GM18867 (cell line): Measurements from ENCODE around the gene CIAO3.
"Not testable (repeated sequence)": the region's sequence is repeated elsewhere in the genome, so short reads cannot be mapped to it uniquely, and the experiment has no call there.

Source experiments
- ATAC-seq: cut with Tn5 transposase; IDR thresholded peaks from one replicate; pipeline ENCODE4 v1.9.1; 2021; ENCODE audit warnings: mild to moderate bottlenecking, moderate library complexity; ENCODE audit not compliant: unreplicated experiment

Gene CIAO3

DNA sequence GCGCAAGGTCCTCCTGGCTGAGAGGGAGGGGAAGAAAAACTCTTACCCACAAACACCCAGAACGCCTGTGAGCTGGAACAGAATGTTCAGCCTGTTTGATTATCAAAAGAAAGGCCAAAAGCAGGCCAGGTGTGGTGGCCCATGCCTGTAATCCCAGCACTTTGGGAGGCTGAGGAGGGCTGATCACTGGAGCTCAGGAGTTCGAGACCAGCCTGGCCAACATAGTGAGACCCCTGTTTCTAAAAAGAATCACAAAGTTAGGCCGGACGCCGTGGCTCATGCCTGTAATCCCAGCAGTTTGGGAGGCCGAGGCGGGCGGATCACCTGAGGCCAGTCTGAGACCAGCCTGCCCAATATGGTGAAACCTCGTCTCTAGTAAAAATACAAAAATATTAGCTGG, 35.5 kb upstream of the CIAO3 start:
- not testable (repeated sequence) for ATAC-seq

GRCh38 chr16:775236-775796, 34.5 kb upstream of the CIAO3 start:
- ATAC-seq, result no peak

DNA sequence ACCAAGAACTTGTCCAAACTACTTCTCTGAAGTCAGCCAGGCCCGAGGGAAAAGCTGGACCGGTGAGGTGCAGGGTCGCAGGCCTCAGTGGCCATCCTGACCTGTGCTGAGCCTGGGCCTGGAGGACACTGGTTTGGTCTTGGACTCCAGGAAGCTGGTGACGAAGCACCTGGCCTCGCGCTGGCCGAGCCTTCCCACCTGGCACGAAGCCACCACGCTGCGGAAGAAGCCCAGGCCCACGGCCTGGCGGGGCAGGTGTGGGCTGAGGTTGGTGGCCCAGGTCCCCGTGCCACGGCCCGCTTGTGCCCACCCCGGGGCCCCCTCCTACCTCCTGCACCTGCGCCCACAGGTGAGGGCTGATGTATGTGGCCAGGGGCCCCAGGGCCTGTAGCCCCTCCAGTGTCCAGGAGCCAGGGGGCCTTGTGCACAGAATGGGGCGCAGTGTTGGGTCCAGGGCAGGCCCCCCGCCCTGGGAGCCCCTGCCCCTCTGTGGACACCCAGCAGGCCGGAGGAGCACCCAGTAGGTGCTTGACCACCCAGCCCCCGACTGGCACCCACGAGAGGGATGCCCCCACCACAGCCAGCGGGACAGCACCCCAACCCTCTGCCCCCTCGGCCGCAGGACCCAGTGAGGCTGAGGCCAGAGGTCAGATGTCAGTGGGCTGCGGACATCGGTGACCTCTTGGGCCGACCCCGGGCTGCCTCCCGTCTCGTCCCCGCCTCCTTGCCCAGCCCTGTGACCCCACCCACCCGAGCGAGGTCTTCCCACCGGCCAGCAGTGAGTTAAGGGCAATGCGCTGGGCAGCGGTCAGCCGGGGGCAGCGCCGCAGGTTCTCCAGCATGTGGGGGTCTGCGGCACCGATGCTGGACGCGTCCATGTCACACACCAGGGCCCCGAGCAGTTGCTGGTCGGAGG, 33.5 kb upstream of the CIAO3 start:
- ATAC-seq, result no peak

GRCh38 chr16:772959-773358, 32.2 kb upstream of the CIAO3 start:
- no peak for ATAC-seq

DNA sequence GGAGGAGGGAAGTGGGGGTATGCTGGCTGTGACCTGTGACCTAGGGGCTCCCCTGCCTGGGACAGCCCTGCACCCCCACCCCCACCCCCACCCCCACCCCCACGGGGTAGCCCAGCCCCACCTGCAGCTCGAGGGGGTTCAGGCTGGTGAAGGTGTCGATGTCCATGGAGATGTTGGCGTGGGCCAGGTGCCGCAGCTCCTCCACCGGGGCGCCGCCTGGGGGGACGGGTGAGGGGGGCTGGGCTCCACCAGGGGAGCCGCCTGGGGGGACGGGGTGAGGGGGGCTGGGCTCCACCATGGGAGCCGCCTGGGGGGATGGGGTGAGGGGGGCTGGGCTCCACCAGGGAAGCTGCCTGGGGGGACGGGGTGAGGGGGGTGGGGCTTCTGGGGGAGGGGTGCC, 29.6 kb upstream of the CIAO3 start:
- no peak for ATAC-seq

DNA sequence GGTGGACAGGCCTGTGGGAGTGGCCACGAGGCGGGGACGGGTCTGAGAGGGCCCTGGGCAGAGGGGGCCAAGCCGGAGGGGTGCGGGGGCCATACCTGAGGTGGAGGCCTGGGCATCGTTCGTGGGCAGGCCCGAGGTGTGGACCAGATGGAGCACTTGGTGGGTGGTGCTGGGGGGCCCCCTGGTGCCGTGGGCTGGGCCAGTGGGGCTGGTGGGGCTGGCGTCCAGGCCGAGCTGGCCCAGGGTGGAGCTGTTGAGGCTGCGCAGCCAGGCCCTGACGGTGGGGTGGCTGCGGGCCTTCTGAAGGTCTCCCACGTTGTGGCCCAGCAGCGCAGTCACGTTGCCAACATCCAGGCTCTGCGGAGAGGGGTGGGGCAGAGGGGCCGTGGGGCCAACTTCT, 29.1 kb upstream of the CIAO3 start:
- no peak for ATAC-seq

- no peak for ATAC-seq
These were observed 28.5 kb upstream of the CIAO3 start for GRCh38 chr16:769184-769784.

GRCh38 chr16:768428-768827, 27.6 kb upstream of the CIAO3 start:
- no peak for ATAC-seq

DNA sequence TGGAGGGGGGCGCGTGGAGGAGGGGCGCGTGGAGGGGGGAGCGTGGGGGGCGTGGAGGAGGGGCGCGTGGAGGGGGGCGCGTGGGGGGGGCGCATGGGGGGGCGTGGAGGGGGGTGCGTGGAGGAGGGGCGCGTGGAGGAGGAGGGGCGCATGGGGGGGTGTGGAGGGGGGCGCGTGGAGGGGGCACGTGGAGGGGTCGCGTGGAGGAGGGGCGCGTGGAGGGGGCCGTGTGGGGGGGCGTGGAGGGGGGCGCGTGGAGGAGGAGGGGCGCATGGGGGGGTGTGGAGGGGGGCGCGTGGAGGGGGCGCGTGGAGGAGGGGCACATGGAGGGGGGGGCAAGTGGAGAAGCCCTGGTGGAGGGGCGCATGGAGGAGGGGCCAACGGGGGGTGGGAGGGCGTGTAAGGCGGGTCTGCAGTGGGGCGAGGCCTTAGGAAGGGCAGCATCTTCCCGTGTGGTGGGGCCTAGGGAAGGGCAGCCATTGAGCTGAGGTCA, 27.0 kb upstream of the CIAO3 start:
- no peak for ATAC-seq

GRCh38 chr16:766820-767640, 26.2 kb upstream of the CIAO3 start:
- no peak for ATAC-seq

DNA sequence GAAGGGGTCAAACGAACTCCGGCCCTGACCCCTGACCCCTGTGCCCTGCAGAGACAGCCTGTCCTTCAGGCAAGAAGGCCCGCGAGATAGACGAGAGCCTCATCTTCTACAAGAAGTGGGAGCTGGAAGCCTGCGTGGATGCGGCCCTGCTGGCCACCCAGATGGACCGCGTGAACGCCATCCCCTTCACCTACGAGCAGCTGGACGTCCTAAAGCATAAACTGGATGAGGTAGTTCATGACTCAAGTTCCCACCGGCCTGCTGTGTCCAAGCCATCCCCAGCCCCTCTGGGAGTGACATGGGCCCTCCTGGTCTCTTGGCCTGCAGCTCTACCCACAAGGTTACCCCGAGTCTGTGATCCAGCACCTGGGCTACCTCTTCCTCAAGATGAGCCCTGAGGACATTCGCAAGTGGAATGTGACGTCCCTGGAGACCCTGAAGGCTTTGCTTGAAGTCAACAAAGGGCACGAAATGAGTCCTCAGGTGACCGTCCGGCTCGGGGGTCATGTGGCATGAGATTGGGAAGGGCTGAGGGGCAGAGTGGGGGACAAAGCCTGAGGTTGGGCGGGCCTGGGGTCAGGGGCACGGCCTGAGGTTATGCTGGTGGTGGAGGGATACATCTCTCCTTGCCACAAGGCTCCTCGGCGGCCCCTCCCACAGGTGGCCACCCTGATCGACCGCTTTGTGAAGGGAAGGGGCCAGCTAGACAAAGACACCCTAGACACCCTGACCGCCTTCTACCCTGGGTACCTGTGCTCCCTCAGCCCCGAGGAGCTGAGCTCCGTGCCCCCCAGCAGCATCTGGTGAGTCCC, 25.4 kb upstream of the CIAO3 start:
- no peak for ATAC-seq

DNA sequence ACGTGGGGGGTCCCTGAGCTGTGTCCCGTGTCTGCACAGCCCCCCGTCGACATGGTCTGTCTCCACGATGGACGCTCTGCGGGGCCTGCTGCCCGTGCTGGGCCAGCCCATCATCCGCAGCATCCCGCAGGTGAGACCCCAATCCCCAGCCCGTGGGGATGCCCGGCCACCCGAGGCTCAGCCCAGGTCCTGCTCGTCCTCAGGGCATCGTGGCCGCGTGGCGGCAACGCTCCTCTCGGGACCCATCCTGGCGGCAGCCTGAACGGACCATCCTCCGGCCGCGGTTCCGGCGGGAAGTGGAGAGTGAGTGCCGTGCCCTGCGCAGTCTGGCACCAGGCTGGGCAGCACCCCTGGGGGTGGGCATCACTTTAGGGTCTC, 24.7 kb upstream of the CIAO3 start:
- ATAC-seq, result no peak

DNA sequence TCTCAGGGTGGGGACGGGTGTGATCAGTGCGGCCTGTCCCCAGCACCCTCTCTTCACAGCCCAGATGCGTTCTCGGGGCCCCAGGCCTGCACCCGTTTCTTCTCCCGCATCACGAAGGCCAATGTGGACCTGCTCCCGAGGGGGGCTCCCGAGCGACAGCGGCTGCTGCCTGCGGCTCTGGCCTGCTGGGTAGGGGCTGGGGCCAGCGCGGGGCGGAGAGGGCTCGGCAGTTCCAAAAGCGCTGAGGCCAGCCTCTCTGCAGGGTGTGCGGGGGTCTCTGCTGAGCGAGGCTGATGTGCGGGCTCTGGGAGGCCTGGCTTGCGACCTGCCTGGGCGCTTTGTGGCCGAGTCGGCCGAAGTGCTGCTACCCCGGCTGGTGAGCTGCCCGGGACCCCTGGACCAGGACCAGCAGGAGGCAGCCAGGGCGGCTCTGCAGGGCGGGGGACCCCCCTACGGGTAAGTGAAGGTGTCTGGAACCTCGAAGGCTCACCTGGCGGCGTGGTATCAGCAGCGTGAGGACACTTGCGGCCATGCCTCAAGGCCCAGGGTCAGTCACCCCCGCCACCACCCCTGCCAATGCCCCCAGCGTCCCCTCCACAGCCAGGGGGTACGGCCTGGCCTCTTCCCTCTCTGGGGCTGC, 24.2 kb upstream of the CIAO3 start:
- ATAC-seq, result no peak

- no peak for ATAC-seq
These were observed 23.5 kb upstream of the CIAO3 start for GRCh38 chr16:764184-764750.

DNA sequence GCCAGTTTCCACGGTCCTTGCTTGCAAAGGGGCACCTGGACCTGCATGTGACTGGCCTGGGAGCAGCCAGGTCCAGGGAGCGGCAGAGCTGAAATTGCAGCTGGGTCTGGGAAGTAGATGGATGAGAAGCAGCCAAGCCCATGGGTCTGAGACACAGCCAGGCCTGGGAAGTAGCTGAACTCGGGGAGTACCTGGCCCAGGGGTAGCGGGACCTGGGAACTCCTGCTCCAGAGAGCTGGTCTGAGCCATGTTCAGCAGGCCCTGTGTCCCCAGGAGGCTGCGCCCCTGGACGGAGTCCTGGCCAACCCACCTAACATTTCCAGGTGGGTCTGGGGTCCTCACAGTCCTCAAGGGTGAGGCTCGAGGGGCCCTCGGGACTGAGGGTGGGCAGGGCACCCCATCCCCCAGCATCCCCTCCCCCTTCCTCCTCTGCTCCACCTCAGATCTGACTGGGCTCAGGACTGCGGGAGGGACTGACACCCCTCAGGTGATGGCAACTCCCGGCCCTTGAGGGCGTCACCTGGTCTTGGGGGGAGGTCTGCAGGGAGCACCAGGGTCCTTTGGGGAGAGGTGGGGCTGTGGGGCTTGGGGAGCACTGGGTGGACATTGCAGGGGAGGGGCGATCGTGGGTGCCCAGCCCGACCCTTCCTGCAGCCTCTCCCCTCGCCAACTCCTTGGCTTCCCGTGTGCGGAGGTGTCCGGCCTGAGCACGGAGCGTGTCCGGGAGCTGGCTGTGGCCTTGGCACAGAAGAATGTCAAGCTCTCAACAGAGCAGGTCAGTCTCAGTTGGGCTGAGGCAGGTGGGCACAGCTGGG, 22.8 kb upstream of the CIAO3 start:
- no peak for ATAC-seq

DNA sequence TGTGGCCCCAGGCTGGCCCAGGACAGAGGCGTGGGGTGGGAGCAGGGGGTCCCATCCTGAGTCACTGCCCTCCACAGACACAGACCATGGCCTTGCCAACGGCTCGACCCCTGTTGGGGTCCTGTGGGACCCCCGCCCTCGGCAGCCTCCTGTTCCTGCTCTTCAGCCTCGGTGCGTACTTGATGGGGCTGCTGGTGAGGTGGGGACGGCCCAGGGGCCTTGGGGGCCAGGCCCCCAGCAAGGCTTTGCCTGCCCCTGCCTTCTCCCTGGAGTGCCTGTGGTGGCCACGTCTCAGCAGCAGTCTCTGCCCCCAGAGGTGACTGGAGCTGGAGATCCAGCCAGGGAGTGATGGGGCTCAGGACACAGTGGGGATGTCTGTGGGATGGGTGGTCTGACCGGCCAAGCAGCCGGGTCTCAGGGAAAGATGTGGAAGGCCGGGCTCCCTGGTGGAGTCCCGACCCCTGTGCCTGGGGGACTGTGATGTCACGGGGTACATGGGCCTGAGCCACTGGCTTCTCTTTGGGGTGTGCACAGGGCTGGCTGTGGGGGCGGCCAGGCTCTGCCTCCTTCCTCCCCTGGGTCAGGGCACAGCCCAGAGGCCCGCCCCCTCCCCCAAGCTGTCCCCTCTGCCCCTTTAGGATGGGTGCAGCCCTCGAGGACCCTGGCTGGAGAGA, 21.9 kb upstream of the CIAO3 start:
- ATAC-seq, result no peak

GRCh38 chr16:761625-762513, 21.1 kb upstream of the CIAO3 start:
- ATAC-seq, result no peak
